Hepatocyte (in vitro differentiated cells): ENCODE data around the gene HDAC5. TPM values are rescaled to one million over a fixed set of nuclear protein-coding genes. Genes with fewer than 3 reads are reported as not detected.

Experiments used
- DNase-seq: peaks from one replicate; pipeline ENCODE4 v3.0.0-alpha.2; 2016; ENCODE audit warnings: low spot score
- H2AFZ ChIP-seq: fragments of 200-600 bp; sonication (generic); 2 replicates; pipeline ENCODE4 v1.6.0; 2016; ENCODE audit warnings: antibody characterized with exemption, mild to moderate bottlenecking
- H3K27ac ChIP-seq: fragments of 200-600 bp; sonication (generic); 2 replicates; pipeline ENCODE4 v1.5.1; 2016; ENCODE audit warnings: mild to moderate bottlenecking
- H3K27me3 ChIP-seq: fragments of 200-600 bp; sonication (generic); 2 replicates; pipeline ENCODE4 v1.6.1; 2016
- H3K36me3 ChIP-seq: fragments of 200-600 bp; sonication (generic); replicated peaks from 2 replicates; pipeline ENCODE4 v1.5.1; 2016; ENCODE audit warnings: low read depth; ENCODE audit not compliant: insufficient read depth
- H3K4me1 ChIP-seq: fragments of 200-600 bp; sonication (generic); 2 replicates; pipeline ENCODE4 v1.5.1; 2016; ENCODE audit warnings: mild to moderate bottlenecking, moderate library complexity; ENCODE audit not compliant: insufficient read depth
- H3K4me2 ChIP-seq: fragments of 200-600 bp; sonication (generic); 2 replicates; pipeline ENCODE4 v1.6.0; 2016
- H3K4me3 ChIP-seq: fragments of 200-600 bp; sonication (generic); 2 replicates; pipeline ENCODE4 v1.5.1; 2016; ENCODE audit warnings: mild to moderate bottlenecking
- H3K79me2 ChIP-seq: fragments of 200-600 bp; sonication (generic); 2 replicates; pipeline ENCODE4 v1.6.0; 2017; ENCODE audit warnings: mild to moderate bottlenecking
- H3K9me2 ChIP-seq: fragments of 200-600 bp; sonication (generic); replicated peaks from 2 replicates; pipeline ENCODE4 v1.6.0; 2017; ENCODE audit warnings: mild to moderate bottlenecking; ENCODE audit not compliant: insufficient read depth
- H3K9me3 ChIP-seq: fragments of 200-600 bp; sonication (generic); 2 replicates; pipeline ENCODE4 v1.5.1; 2016; ENCODE audit warnings: low read depth, mild to moderate bottlenecking
- H4K20me1 ChIP-seq: fragments of 200-600 bp; sonication (generic); 2 replicates; pipeline ENCODE4 v1.6.0; 2016; ENCODE audit warnings: mild to moderate bottlenecking; ENCODE audit not compliant: insufficient read depth, poor library complexity, severe bottlenecking
- EZH2 ChIP-seq: fragments of 200-600 bp; sonication (generic); IDR thresholded peaks from 2 replicates; pipeline ENCODE4 v1.6.1; 2016; ENCODE audit warnings: antibody characterized with exemption, mild to moderate bottlenecking, borderline replicate concordance
- EZH2phosphoT487 ChIP-seq: fragments of 200-600 bp; sonication (generic); IDR thresholded peaks from one replicate; pipeline ENCODE4 v1.6.1; 2018; ENCODE audit warnings: antibody characterized with exemption, mild to moderate bottlenecking, low read depth, moderate library complexity; ENCODE audit not compliant: unreplicated experiment, severe bottlenecking
- WGBS: methylation state at CpG from one replicate; pipeline ENCODE4 v1.1.6; 2016; ENCODE audit warnings: low lambda C conversion rate; ENCODE audit errors: missing lambda C conversion rate; 5-methylcytosine and 5-hydroxymethylcytosine counted together
- polyA plus RNA-seq: library from polyadenylated mRNA; unstranded; fragments of >200 nt; fragmentation: Nextera tagmentation; extraction: Ambion mirVana; gene quantifications from 2 replicates; pipeline ENCODE4 v1.2.1, GENCODE V29; 2016
- small RNA-seq: library from RNA; depleted of rRNA; stranded (forward); fragments of <200 nt; gene quantifications from one replicate; pipeline ENCODE3, GENCODE V24; 2014
- total RNA-seq: library from RNA; depleted of rRNA; stranded (reverse); fragments of >200 nt; gene quantifications from 2 replicates; pipeline ENCODE4 v1.2.3, GENCODE V29; 2014
- TF ChIP-seq, protein P1 (sequence below): fragments of 200-600 bp; sonication (generic); IDR thresholded peaks from 2 replicates; pipeline ENCODE4 v1.5.1; 2016; ENCODE audit warnings: antibody characterized with exemption, mild to moderate bottlenecking; ENCODE audit not compliant: poor library complexity

Gene HDAC5
- total and polyA plus RNA-seq, 2 experiments from 2014 or later, result 33.9 to 42.7 TPM

DNA sequence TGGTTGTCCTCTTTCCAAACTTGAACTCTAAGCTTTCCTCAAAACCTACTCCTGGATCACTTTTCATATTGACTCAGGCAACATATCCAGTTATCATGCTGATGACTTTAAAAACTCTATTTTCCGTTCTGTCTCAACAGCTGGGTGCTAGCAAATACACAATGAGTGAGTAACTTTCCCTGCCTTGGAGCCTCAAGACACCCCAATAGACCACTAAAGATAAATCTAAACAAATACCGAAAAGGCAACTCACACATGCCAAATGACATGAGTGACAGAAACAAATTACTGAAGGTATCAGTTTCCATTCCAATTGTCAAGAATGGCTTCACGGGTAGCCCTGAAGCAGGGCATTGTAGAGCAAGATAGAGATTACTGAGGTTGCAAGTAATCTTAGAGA is 93.0 kb downstream of the HDAC5 start:
- Histone ChIP-seq H2AFZ (no peak overlapping the region), H3K4me2 (no peak overlapping the region), H3K36me3 (no peaks in the 10 kb centered on the region), H3K79me2 (no peaks in the 10 kb centered on the region), H3K4me3 (no peak overlapping the region), H3K27ac (no peak overlapping the region), H3K4me1 (no peaks in the 10 kb centered on the region), H3K9me2 (no peaks in the 10 kb centered on the region), H3K9me3 (no peaks in the 10 kb centered on the region), H3K27me3 (no peaks in the 10 kb centered on the region), H4K20me1 (no peaks in the 10 kb centered on the region)
- WGBS, result 93% methylated on average over 3 of the region's 3 CpGs
- DNase-seq, result no peak
- TF ChIP-seq EZH2 (no peak), EZH2phosphoT487 (no peak)
- TF ChIP-seq, protein P1, sequence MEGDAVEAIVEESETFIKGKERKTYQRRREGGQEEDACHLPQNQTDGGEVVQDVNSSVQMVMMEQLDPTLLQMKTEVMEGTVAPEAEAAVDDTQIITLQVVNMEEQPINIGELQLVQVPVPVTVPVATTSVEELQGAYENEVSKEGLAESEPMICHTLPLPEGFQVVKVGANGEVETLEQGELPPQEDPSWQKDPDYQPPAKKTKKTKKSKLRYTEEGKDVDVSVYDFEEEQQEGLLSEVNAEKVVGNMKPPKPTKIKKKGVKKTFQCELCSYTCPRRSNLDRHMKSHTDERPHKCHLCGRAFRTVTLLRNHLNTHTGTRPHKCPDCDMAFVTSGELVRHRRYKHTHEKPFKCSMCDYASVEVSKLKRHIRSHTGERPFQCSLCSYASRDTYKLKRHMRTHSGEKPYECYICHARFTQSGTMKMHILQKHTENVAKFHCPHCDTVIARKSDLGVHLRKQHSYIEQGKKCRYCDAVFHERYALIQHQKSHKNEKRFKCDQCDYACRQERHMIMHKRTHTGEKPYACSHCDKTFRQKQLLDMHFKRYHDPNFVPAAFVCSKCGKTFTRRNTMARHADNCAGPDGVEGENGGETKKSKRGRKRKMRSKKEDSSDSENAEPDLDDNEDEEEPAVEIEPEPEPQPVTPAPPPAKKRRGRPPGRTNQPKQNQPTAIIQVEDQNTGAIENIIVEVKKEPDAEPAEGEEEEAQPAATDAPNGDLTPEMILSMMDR, result no peak

DNA sequence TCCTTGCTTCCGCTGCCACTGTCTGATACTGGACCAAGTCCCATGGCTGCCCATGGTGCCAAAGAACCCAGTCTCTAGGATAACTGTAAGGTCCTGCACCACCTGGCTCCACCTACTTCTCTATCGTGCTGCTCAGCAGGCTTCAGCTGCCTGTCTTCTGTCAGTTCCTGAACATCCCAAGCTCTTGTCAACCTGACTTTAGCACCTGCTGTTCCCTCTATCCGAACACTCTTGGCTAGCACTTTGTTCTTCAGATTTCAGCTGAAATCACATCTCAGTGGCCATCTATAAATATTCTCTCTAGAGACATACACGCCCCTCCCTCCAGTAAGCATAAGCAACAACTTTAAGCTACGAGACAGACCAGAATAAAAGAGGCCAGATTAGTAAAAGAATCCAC is 93.7 kb downstream of the HDAC5 start:
- no peak overlapping the region for H3K4me3 ChIP-seq
- no peaks in the 10 kb centered on the region for H3K4me1 ChIP-seq
- H3K9me3 ChIP-seq, result no peaks in the 10 kb centered on the region
- H3K36me3 ChIP-seq, result no peaks in the 10 kb centered on the region
- DNase-seq, result no peak
- H3K27ac ChIP-seq, result no peak overlapping the region
- no peak overlapping the region for H2AFZ ChIP-seq
- no peak overlapping the region for H3K4me2 ChIP-seq
- no peaks in the 10 kb centered on the region for H3K9me2 ChIP-seq
- H3K27me3 ChIP-seq, result no peaks in the 10 kb centered on the region
- TF ChIP-seq, protein P1, result no peak
- TF ChIP-seq EZH2 (no peak), EZH2phosphoT487 (no peak)
- no peaks in the 10 kb centered on the region for H4K20me1 ChIP-seq
- no peaks in the 10 kb centered on the region for H3K79me2 ChIP-seq
- 94% methylated on average over 5 of the region's 5 CpGs for WGBS

Small RNA genes lying within 50 kb of the gene (small RNA-seq; reads per million reads assigned to genes)
- gene RNU6-131P, result not detected

Other genes starting within 250 kb of the HDAC5 start
- 1.3 and 4.1 TPM in 2 replicates for gene MPP2, start 216.1 kb downstream of the HDAC5 start, total RNA-seq
- gene MPP2, start 216.1 kb downstream of the HDAC5 start, polyA plus RNA-seq, result 1.1 and 1.4 TPM in 2 replicates
- not detected in 2 replicates for gene PPY, start 181.2 kb downstream of the HDAC5 start, total RNA-seq
- not detected in 2 replicates for gene PPY, start 181.2 kb downstream of the HDAC5 start, polyA plus RNA-seq
- 3.2 TPM in 1 of 2 replicates, not detected in the other for gene PYY, start 169.7 kb downstream of the HDAC5 start, total RNA-seq
- 0.28 and 16.9 TPM in 2 replicates for gene PYY, start 169.7 kb downstream of the HDAC5 start, polyA plus RNA-seq
- 11.2 and 14.0 TPM in 2 replicates for gene NAGS, start 119.0 kb downstream of the HDAC5 start, total RNA-seq
- 8.0 and 14.4 TPM in 2 replicates for gene NAGS, start 119.0 kb downstream of the HDAC5 start, polyA plus RNA-seq
- 41.0 and 43.3 TPM in 2 replicates for gene TMEM101, start 108.7 kb downstream of the HDAC5 start, total RNA-seq
- 27.8 and 33.4 TPM in 2 replicates for gene TMEM101, start 108.7 kb downstream of the HDAC5 start, polyA plus RNA-seq
- 40.4 and 44.7 TPM in 2 replicates for gene LSM12, start 57.0 kb downstream of the HDAC5 start, total RNA-seq
- gene LSM12, start 57.0 kb downstream of the HDAC5 start, polyA plus RNA-seq, result 44.5 and 45.8 TPM in 2 replicates
- gene G6PC3, start 52.9 kb downstream of the HDAC5 start, total RNA-seq, result 36.1 and 38.8 TPM in 2 replicates
- gene G6PC3, start 52.9 kb downstream of the HDAC5 start, polyA plus RNA-seq, result 132 and 140 TPM in 2 replicates
- gene HROB, start 18.3 kb upstream of the HDAC5 start, total RNA-seq, result 1.8 and 2.0 TPM in 2 replicates
- 5.7 and 5.9 TPM in 2 replicates for gene HROB, start 18.3 kb upstream of the HDAC5 start, polyA plus RNA-seq
- gene ASB16, start 47.1 kb upstream of the HDAC5 start, total RNA-seq, result 0.23 TPM in 1 of 2 replicates, not detected in the other
- gene ASB16, start 47.1 kb upstream of the HDAC5 start, polyA plus RNA-seq, result 0.71 and 2.0 TPM in 2 replicates
- 27.7 and 31.3 TPM in 2 replicates for gene TMUB2, start 63.3 kb upstream of the HDAC5 start, total RNA-seq
- gene TMUB2, start 63.3 kb upstream of the HDAC5 start, polyA plus RNA-seq, result 46.8 and 54.6 TPM in 2 replicates
- gene ATXN7L3, start 76.2 kb upstream of the HDAC5 start, total RNA-seq, result 64.0 and 64.3 TPM in 2 replicates
- gene ATXN7L3, start 76.2 kb upstream of the HDAC5 start, polyA plus RNA-seq, result 28.7 and 29.2 TPM in 2 replicates
- 35.0 and 38.9 TPM in 2 replicates for gene UBTF, start 96.0 kb upstream of the HDAC5 start, total RNA-seq
- 37.2 and 41.1 TPM in 2 replicates for gene UBTF, start 96.0 kb upstream of the HDAC5 start, polyA plus RNA-seq
- gene SLC4A1, start 144.5 kb upstream of the HDAC5 start, total RNA-seq, result not detected in 2 replicates
- gene SLC4A1, start 144.5 kb upstream of the HDAC5 start, polyA plus RNA-seq, result not detected in 2 replicates
- 2.0 and 2.1 TPM in 2 replicates for gene RUNDC3A, start 185.0 kb upstream of the HDAC5 start, total RNA-seq
- gene RUNDC3A, start 185.0 kb upstream of the HDAC5 start, polyA plus RNA-seq, result 0.40 and 2.3 TPM in 2 replicates
- gene SLC25A39, start 201.2 kb upstream of the HDAC5 start, total RNA-seq, result 92.7 and 108 TPM in 2 replicates
- 179 and 191 TPM in 2 replicates for gene SLC25A39, start 201.2 kb upstream of the HDAC5 start, polyA plus RNA-seq
- 210 and 299 TPM in 2 replicates for gene GRN, start 221.7 kb upstream of the HDAC5 start, total RNA-seq
- gene GRN, start 221.7 kb upstream of the HDAC5 start, polyA plus RNA-seq, result 785 and 828 TPM in 2 replicates
- gene FAM171A2, start 240.2 kb upstream of the HDAC5 start, total RNA-seq, result 12.8 and 13.9 TPM in 2 replicates
- 19.4 and 22.8 TPM in 2 replicates for gene FAM171A2, start 240.2 kb upstream of the HDAC5 start, polyA plus RNA-seq